Loucy (cell line): Measurements from ENCODE around the gene MAP2K4.

Experiments
- H2AFZ ChIP-seq: fragments of 200-600 bp; sonication (generic); 2 replicates; pipeline ENCODE4 v1.6.0; 2016; ENCODE audit warnings: antibody characterized with exemption, mild to moderate bottlenecking, low read length, moderate library complexity
- H3F3A ChIP-seq: fragments of 200-600 bp; 2 replicates; pipeline ENCODE4 v1.6.0; 2016; ENCODE audit warnings: antibody characterized with exemption, low read depth, mild to moderate bottlenecking
- H3K27me3 ChIP-seq: fragments of 200-600 bp; sonication (generic); 2 replicates; pipeline ENCODE4 v1.6.1; 2014; ENCODE audit warnings: low read length, mild to moderate bottlenecking; ENCODE audit not compliant: insufficient read depth, poor library complexity, severe bottlenecking
- H3K36me3 ChIP-seq: fragments of 200-600 bp; sonication (generic); 2 replicates; pipeline ENCODE4 v1.6.1; 2016; ENCODE audit warnings: low read length; ENCODE audit not compliant: insufficient read depth
- H3K4me1 ChIP-seq: fragments of 200-600 bp; sonication (generic); 2 replicates; pipeline ENCODE4 v1.5.1; 2014; ENCODE audit warnings: low read length, mild to moderate bottlenecking; ENCODE audit not compliant: insufficient read depth, poor library complexity, severe bottlenecking
- H3K4me2 ChIP-seq: fragments of 200-600 bp; sonication (generic); 2 replicates; pipeline ENCODE4 v1.6.0; 2014; ENCODE audit warnings: antibody characterized with exemption, low read length, low read depth, mild to moderate bottlenecking; ENCODE audit not compliant: poor library complexity, severe bottlenecking
- H3K4me3 ChIP-seq: fragments of 200-600 bp; sonication (generic); 2 replicates; pipeline ENCODE4 v1.5.1; 2014; ENCODE audit warnings: low read length, mild to moderate bottlenecking, mixed read lengths; ENCODE audit not compliant: poor library complexity, severe bottlenecking
- H3K79me2 ChIP-seq: fragments of 200-600 bp; sonication (generic); 2 replicates; pipeline ENCODE4 v1.6.1; 2014; ENCODE audit warnings: low read length; ENCODE audit not compliant: insufficient read depth
- H3K9ac ChIP-seq: fragments of 200-600 bp; sonication (generic); 2 replicates; pipeline ENCODE4 v1.6.0; 2014; ENCODE audit warnings: mild to moderate bottlenecking, low read depth, low read length, moderate library complexity; ENCODE audit not compliant: poor library complexity, severe bottlenecking
- H3K9me2 ChIP-seq: fragments of 200-600 bp; sonication (generic); replicated peaks from 2 replicates; pipeline ENCODE4 v1.6.1; 2016; ENCODE audit warnings: low read depth, low read length, mixed read lengths
- H3K9me3 ChIP-seq: fragments of 200-600 bp; sonication (generic); 2 replicates; pipeline ENCODE4 v1.6.1; 2014; ENCODE audit warnings: mild to moderate bottlenecking, antibody characterized with exemption, low read length, low read depth; ENCODE audit not compliant: insufficient read depth
- H4K20me1 ChIP-seq: fragments of 200-600 bp; sonication (generic); 2 replicates; pipeline ENCODE4 v1.6.0; 2014; ENCODE audit warnings: antibody characterized with exemption, low read length, mild to moderate bottlenecking; ENCODE audit not compliant: insufficient read depth, poor library complexity, severe bottlenecking
- CTCF ChIP-seq: fragments of 200-600 bp; sonication (generic); conservative IDR thresholded peaks from 2 replicates; pipeline ENCODE4 v1.5.1; 2014; ENCODE audit warnings: mild to moderate bottlenecking, antibody characterized with exemption, low read length
- EZH2phosphoT487 ChIP-seq: fragments of 200-600 bp; IDR thresholded peaks from 2 replicates; pipeline ENCODE4 v1.6.1; 2018; ENCODE audit warnings: antibody characterized with exemption, mild to moderate bottlenecking, moderate library complexity, borderline replicate concordance

Gene MAP2K4

DNA sequence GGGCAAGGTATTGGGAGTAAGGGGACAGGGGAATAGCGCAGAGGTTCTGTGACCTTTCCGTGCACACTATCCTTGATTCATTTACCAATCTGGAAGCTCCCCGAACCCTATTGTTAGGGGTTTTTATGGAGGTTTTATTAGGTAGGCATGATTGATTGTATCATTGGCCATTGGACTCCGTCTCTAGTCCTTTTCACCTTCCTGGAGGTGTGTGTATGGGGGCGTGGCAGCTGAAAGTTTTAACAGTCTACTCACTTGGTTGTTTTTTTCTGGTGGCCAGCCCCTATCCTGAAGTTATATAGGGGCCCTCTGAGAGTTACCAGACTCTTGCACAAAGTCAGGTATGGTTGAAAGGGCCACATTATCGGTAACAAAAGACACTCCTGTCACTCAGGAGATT, 23.0 kb downstream of the MAP2K4 start:
- H3K4me1 ChIP-seq = no peaks in the 10 kb centered on the region
- no peak overlapping the region for H3K9ac ChIP-seq
- H3K4me2 ChIP-seq = no peak overlapping the region
- H3K9me3 ChIP-seq = no peaks in the 10 kb centered on the region
- TF ChIP-seq CTCF (no peak), EZH2phosphoT487 (no peak)
- H3K79me2 ChIP-seq = peaks cover 87% of the 10 kb centered on the region
- no peaks in the 10 kb centered on the region for H3K36me3 ChIP-seq
- H3F3A ChIP-seq = no peaks in the 10 kb centered on the region
- H4K20me1 ChIP-seq = peaks cover 16% of the 10 kb centered on the region
- H3K4me3 ChIP-seq = no peak overlapping the region
- no peak overlapping the region for H2AFZ ChIP-seq
- no peaks in the 10 kb centered on the region for H3K27me3 ChIP-seq
- H3K9me2 ChIP-seq = no peaks in the 10 kb centered on the region

DNA sequence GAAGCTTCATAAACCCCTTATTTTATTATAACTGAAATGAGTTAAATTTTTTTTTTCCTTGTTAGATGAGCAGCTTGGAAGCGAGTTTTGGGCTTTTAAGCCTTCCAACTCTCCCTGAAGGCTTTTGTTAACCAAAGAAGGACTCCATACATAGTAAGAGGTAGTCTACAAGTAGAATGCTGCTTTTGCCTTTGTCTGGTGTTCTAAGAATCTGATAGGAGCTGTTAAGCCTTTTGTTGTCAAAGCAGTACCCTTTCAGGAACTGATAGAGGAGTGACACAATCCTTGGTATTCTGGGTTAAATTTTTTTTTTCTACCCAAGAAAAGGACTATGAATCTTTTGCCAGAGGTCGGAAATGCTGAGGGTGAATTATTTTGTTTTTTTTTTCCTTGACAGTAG, 26.1 kb downstream of the MAP2K4 start:
- H3K79me2 ChIP-seq = peaks cover 88% of the 10 kb centered on the region

DNA sequence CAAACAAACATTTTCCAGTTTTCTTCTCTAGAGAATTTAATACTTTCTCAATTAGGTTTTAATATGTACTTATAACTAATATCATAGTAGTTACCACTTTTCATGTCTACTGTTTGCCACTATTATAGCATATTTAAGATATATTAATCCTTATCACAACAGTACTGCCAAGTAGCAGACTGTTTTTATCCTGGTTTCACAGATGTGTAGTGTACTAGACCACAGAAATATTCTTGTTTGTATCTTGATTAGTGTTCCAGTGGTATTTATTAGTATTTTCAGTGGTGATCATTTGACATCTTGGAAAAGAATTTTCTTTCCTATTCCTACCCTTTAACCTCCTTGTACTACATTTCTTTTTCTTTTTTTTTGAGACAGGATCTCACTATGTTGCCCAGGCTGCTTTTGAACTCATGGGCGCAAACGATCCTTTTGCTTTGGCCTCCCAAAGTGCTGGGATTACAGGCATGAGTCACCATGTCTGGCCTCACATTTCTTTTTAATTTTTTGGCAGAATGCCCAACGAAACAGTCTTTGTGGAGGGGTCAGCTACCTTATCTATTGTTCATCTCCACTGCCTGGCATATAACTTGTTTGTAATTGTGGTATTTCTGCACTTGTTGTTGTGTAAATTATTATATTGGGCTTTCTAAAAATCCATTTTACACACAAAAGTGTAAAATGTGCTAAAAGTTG, 27.2 kb downstream of the MAP2K4 start:
- H3K36me3 ChIP-seq = no peaks in the 10 kb centered on the region
- H3F3A ChIP-seq = no peaks in the 10 kb centered on the region
- no peaks in the 10 kb centered on the region for H3K9me3 ChIP-seq
- no peak for TF ChIP-seq CTCF
- no peak for TF ChIP-seq EZH2phosphoT487
- H3K4me1 ChIP-seq = no peaks in the 10 kb centered on the region
- H3K4me3 ChIP-seq = no peak overlapping the region
- H3K79me2 ChIP-seq = peaks cover 92% of the 10 kb centered on the region
- no peak overlapping the region for H2AFZ ChIP-seq
- no peaks in the 10 kb centered on the region for H3K27me3 ChIP-seq
- H3K4me2 ChIP-seq = no peak overlapping the region
- no peaks in the 10 kb centered on the region for H3K9me2 ChIP-seq
- H3K9ac ChIP-seq = no peak overlapping the region
- H4K20me1 ChIP-seq = peaks cover 25% of the 10 kb centered on the region

More for the DNA sequence above, 26.1 kb downstream of the MAP2K4 start:
- Histone ChIP-seq H3F3A (no peaks in the 10 kb centered on the region), H3K9me2 (no peaks in the 10 kb centered on the region), H3K4me1 (no peaks in the 10 kb centered on the region), H4K20me1 (peaks cover 24% of the 10 kb centered on the region), H3K9ac (no peak overlapping the region), H3K9me3 (no peaks in the 10 kb centered on the region), H3K36me3 (no peaks in the 10 kb centered on the region), H3K4me2 (no peak overlapping the region), H3K27me3 (no peaks in the 10 kb centered on the region), H3K4me3 (no peak overlapping the region), H2AFZ (no peak overlapping the region)
- TF ChIP-seq EZH2phosphoT487 = no peak
- no peak for TF ChIP-seq CTCF
